Mesothelial cell of epicardium (in vitro differentiated cells): ENCODE measurements around the gene TOR1AIP2. TPM values are rescaled to one million over a fixed set of nuclear protein-coding genes. Genes with fewer than 3 reads are reported as not detected.
A peak's percentile ranks its signal among the peaks of the same experiment; 100 is the strongest.

ENCODE experiments used
- DNase-seq, 2 experiments: peaks; one replicate each; pipeline ENCODE4 v3.0.0; 2021; ENCODE audit warnings: low spot score in 2 of 2; ENCODE audit not compliant: unreplicated experiment in 2 of 2
- H3K27ac Mint-ChIP-seq: 2 replicates; pipeline ENCODE4 v1.8.0; 2021; ENCODE audit warnings: mixed read lengths
- H3K27me3 Mint-ChIP-seq: 2 replicates; pipeline ENCODE4 v1.8.0; 2021; ENCODE audit warnings: low read depth, mixed read lengths
- H3K36me3 Mint-ChIP-seq: 2 replicates; pipeline ENCODE4 v1.8.0; 2021; ENCODE audit warnings: mixed read lengths
- H3K4me1 Mint-ChIP-seq: 2 replicates; pipeline ENCODE4 v1.8.0; 2021; ENCODE audit warnings: mixed read lengths
- H3K4me3 Mint-ChIP-seq: 2 replicates; pipeline ENCODE4 v1.8.0; 2021; ENCODE audit warnings: mild to moderate bottlenecking, moderate library complexity, mixed read lengths
- H3K9me3 Mint-ChIP-seq: 2 replicates; pipeline ENCODE4 v1.8.0; 2021; ENCODE audit warnings: mixed read lengths
- total RNA-seq: library from RNA; stranded (reverse); gene quantifications from 3 replicates; pipeline ENCODE4 v1.2.1, GENCODE V29; 2021
- TF ChIP-seq, protein P1 (sequence below): fragments of 200-600 bp; sonication (generic); IDR thresholded peaks from one replicate; pipeline ENCODE4 v1.5.0; 2021; ENCODE audit warnings: antibody characterized with exemption; ENCODE audit not compliant: unreplicated experiment

Gene TOR1AIP2
- total RNA-seq, 1 donor from 2014 or later = 85.5 TPM

DNA sequence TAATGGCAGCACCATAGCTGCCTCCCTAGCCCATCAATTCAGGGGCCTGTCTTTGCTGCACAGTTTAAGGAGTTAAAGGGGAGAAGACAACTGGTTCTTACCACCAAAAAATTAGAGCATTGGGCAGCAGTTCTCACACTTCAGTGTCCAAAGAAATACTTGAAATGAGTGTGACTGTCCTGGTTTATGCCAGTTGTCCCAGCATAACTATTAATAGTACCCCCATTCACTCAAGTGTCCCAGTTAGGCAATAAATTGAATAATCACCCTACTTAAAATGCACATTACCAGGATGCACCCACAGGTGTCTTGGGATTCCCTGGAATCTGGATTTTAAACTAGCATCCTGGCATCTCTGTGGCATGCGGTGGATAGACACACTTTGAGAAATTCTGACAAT, 83.5 kb downstream of the TOR1AIP2 start:
- H3K4me1 Mint-ChIP-seq = peaks cover 39% of the 10 kb centered on the region
- H3K27me3 Mint-ChIP-seq = no peaks in the 10 kb centered on the region
- DNase-seq = no peak
- H3K27ac Mint-ChIP-seq = peak overlapping the region; percentile 47
- TF ChIP-seq, protein P1, sequence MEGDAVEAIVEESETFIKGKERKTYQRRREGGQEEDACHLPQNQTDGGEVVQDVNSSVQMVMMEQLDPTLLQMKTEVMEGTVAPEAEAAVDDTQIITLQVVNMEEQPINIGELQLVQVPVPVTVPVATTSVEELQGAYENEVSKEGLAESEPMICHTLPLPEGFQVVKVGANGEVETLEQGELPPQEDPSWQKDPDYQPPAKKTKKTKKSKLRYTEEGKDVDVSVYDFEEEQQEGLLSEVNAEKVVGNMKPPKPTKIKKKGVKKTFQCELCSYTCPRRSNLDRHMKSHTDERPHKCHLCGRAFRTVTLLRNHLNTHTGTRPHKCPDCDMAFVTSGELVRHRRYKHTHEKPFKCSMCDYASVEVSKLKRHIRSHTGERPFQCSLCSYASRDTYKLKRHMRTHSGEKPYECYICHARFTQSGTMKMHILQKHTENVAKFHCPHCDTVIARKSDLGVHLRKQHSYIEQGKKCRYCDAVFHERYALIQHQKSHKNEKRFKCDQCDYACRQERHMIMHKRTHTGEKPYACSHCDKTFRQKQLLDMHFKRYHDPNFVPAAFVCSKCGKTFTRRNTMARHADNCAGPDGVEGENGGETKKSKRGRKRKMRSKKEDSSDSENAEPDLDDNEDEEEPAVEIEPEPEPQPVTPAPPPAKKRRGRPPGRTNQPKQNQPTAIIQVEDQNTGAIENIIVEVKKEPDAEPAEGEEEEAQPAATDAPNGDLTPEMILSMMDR = no peak
- no peak overlapping the region for H3K4me3 Mint-ChIP-seq
- no peaks in the 10 kb centered on the region for H3K9me3 Mint-ChIP-seq
- no peaks in the 10 kb centered on the region for H3K36me3 Mint-ChIP-seq

DNA sequence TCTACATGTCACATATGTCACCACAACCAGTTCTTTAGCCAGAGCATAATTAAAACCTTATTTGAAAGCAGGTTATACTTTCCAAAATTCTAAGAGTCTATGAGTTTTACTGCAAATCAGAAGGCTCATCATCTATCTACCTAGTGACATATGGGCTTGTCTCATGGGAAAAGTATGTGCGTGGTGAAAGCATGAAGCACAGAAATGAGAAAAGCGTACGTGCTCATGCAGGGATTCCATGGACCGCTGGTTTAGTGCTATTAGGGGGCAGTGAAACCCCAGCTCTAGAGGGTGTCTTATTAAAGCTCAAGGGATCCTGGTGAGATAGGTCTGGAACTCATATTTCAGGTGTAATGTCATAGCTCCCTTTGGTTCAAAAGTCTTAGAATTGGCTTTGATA, 84.3 kb downstream of the TOR1AIP2 start:
- peak overlapping the region; percentile 47 for H3K27ac Mint-ChIP-seq
- no peak for DNase-seq
- H3K4me1 Mint-ChIP-seq = peaks cover 37% of the 10 kb centered on the region
- TF ChIP-seq, protein P1 = no peak
- peaks cover 2% of the 10 kb centered on the region for H3K27me3 Mint-ChIP-seq
- H3K4me3 Mint-ChIP-seq = no peak overlapping the region
- H3K36me3 Mint-ChIP-seq = no peaks in the 10 kb centered on the region
- no peaks in the 10 kb centered on the region for H3K9me3 Mint-ChIP-seq

Other genes with a start within 250 kb of the TOR1AIP2 start
- gene FAM163A, start 134.5 kb downstream of the TOR1AIP2 start, total RNA-seq = 10.1 to 10.2 TPM (median 10.1 TPM) in 3 replicates
- gene TOR1AIP1, start 4.5 kb upstream of the TOR1AIP2 start, total RNA-seq = 20.3 to 23.3 TPM (median 23.2 TPM) in 3 replicates
- gene CEP350, start 77.0 kb upstream of the TOR1AIP2 start, total RNA-seq = 54.6 to 58.0 TPM (median 55.1 TPM) in 3 replicates